A673 (cell line): ENCODE results near the gene GMCL2.

Experiments used
- EZH2 ChIP-seq: fragments of 200-600 bp; sonication (generic); IDR thresholded peaks from 2 replicates; pipeline ENCODE4 v1.6.1; 2017; ENCODE audit warnings: borderline replicate concordance, low read depth, mild to moderate bottlenecking, mixed read lengths, antibody characterized with exemption, low read length; ENCODE audit not compliant: poor library complexity, severe bottlenecking
- TF ChIP-seq, protein P1 (sequence below): fragments of 300-800, 200-600 bp; sonication (generic); conservative IDR thresholded peaks from 2 replicates; pipeline ENCODE4 v1.5.1; 2017; ENCODE audit warnings: low read depth, mild to moderate bottlenecking, antibody characterized with exemption, low read length, moderate library complexity, mixed read lengths

DNA sequence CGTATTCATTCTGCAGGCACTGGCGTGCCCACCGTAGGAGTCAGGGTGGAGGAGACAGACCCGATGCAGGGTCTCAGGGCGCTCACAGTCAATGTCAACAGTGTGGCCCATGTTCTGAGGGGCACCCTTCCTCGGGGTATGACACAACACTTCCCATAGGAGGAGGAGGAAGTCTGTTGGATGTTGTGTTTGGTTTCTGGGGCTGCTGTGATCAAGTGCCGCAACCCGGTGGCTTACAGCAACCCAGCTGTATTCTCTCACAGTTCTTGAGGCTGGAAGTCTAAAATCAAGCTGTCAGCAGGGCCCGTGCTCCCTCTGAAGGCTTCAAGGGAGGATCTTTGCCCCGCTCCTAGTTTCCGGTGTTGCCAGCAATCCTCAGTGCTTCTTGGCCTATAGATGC is 11.5 kb upstream of the GMCL2 start:
- TF ChIP-seq, protein P1, sequence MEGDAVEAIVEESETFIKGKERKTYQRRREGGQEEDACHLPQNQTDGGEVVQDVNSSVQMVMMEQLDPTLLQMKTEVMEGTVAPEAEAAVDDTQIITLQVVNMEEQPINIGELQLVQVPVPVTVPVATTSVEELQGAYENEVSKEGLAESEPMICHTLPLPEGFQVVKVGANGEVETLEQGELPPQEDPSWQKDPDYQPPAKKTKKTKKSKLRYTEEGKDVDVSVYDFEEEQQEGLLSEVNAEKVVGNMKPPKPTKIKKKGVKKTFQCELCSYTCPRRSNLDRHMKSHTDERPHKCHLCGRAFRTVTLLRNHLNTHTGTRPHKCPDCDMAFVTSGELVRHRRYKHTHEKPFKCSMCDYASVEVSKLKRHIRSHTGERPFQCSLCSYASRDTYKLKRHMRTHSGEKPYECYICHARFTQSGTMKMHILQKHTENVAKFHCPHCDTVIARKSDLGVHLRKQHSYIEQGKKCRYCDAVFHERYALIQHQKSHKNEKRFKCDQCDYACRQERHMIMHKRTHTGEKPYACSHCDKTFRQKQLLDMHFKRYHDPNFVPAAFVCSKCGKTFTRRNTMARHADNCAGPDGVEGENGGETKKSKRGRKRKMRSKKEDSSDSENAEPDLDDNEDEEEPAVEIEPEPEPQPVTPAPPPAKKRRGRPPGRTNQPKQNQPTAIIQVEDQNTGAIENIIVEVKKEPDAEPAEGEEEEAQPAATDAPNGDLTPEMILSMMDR, result no peak
- TF ChIP-seq EZH2, result no peak
